Forelimb muscle (tissue), 1 donor: ENCODE measurements around the gene IL1R1. TPM values are rescaled to one million over a fixed set of nuclear protein-coding genes. Genes with fewer than 3 reads are reported as not detected.

Experiments used
- DNase-seq: peaks from one replicate; pipeline ENCODE4 v3.0.0-alpha.2; 2013; ENCODE audit warnings: low read depth
- polyA plus RNA-seq: library from polyadenylated mRNA; unstranded; fragments of 120-200 nt; gene quantifications from one replicate; pipeline ENCODE4 v1.2.1, GENCODE V29; 2013; ENCODE audit not compliant: insufficient read length

IL1R1 gene
- polyA plus RNA-seq, 1 donor: 8.4 TPM

GRCh38 chr2:102172745-102173144, 30.2 kb downstream of the IL1R1 start:
- DNase-seq: no peak

GRCh38 chr2:102176172-102176571, 33.6 kb downstream of the IL1R1 start:
- DNase-seq: no peak

DNA sequence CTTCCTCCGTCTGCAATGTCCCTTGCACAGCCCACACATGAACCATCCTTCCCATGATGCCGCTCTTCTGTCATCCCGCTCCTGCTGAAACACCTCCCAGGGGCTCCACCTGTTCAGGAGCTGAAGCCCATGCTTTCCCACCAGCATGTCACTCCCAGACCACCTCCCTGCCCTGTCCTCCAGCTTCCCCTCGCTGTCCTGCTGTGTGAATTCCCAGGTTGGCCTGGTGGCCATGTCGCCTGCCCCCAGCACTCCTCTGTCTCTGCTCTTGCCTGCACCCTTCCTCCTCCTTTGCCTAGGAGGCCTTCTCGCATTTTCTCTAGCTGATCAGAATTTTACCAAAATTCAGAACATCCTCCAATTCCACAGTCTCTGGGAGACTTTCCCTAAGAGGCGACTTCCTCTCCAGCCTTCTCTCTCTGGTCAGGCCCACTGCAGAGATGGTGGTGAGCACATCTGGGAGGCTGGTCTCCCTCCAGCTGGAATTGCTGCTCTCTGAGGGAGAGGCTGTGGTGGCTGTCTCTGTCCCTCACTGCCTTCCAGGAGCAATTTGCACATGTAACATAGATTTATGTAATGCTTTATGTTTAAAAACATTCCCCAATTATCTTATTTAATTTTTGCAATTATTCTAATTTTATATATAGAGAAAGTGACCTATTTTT, 35.4 kb downstream of the IL1R1 start:
- no peak for DNase-seq

DNA sequence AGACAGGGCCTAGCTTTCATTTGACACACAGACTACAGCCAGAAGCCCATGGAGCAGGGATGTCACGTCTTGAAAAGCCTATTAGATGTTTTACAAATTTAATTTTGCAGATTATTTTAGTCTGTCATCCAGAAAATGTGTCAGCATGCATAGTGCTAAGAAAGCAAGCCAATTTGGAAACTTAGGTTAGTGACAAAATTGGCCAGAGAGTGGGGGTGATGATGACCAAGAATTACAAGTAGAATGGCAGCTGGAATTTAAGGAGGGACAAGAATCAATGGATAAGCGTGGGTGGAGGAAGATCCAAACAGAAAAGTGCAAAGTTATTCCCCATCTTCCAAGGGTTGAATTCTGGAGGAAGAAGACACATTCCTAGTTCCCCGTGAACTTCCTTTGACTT, 36.5 kb downstream of the IL1R1 start:
- no peak for DNase-seq

- DNase-seq: no peak
These were observed 37.5 kb downstream of the IL1R1 start for GRCh38 chr2:102179788-102180686.

DNA sequence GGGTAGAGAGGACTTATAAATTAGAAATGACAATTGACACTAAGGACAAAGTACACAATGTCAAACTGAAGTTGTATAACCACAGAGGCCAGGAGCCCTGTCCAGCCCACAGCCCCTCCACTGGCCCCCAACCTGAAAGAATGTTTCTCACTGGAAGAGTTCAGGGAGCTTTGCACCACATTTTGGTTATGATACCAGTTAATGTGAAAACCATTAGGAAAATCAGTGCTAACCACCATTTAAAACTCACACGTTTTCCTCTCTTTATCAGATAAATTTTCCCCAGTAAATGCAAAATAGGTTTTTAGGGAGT, 38.1 kb downstream of the IL1R1 start:
- DNase-seq: no peak

DNA sequence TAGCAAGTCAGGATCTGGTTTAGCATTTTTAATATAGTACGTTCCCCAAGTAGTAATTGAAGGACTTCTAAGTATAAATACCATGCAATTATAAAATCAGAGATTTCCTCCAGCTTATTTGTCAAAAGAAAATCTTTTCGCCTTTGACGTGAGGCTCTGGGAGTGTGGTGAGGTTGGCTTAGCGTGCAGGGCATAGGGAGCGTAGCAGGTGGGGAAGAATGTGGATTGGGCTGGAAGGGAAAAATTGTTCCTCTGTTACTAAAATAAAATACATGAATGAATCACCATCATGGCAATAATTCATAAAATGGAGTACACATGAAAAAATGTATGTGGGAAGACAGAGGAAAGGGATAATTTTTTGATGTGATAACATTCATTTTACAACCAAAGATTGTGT, 38.8 kb downstream of the IL1R1 start:
- no peak for DNase-seq

DNA sequence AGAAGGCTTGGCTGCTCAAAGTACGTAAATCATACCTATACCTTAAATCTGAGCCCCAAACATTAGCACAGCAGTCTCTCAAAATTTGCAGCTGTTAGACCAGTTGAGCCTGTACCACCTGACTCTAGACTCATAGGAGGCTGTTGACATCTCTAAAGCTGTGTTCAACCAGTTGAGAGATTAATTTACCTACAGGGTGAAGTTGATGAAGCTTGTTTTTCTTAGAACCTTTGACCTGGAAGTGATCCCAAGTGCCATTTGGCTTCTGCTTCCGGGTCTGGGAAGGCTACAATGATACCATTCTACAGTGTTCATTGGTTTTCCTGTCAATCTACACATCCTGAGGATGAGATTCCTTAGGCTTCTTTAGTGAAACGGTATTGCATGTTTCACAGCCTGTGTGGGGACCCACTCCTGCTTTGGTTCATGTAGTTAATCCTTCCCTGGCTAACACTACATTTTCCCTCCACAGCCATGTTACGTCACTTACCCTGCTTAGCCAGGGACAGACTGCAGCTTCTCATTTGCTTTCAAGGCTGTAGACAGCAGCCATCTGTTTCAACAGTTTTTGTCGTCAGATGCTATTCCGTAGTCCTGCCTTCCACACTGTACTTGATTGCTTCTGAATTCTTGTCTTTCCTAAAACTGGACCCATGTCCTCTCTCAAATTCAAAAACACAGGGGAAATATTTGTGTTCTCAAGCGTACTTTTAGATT, 39.5 kb downstream of the IL1R1 start:
- no peak for DNase-seq

DNA sequence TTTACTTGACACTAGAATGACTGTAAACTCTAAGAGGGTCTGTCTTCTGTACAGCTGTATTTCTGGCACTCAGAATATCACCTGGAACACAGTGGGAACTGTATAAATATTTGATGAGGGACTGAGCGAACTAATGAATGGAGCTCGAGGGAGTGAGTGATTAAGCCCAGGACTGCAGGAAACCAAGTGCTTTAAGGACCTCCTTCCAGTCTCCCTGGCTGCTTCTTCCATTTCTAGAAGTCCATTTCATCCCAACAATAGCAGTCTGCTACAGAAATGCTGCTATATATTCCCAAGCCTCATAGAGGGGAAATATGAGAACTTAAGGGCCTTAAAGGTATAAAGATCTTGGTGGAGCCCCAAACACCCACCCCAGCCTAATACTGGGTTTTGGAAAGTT, 41.5 kb downstream of the IL1R1 start:
- no peak for DNase-seq

DNA sequence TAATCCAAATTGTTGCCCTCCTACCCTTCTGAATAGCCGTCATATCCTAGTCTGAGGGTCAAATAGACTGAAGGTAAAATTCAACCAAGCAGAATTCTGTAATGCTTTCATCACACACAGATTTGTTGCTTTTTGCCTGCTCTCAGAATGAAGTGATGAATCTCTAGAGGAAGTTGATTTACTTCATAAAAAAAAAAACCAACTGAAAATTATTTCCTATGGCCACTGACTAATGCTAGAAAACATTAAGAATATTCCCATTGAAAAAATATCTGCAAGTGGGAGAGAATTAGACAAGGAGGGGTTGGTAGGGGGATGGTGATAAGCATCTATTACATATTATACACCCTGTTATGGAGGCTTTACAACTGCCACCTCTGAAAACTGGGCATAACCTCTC, 42.0 kb downstream of the IL1R1 start:
- no peak for DNase-seq

DNA sequence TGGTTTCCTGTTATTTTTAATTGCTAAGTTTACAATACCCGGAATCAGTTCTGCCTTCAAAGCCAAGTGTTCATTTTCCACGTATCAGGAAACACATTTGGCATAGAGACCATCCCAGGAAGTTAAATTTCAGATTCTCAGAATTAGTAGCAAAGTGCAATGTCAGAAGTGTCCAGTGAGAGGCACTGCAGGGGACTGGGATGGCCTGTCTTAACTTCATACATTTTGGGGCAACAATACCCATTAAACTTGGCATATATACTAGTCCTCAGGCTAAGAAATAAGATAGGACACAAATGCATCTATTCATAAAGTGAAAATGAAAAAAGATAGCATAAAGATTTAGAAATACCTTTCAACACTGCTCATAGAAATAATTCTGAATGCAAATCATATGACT, 42.8 kb downstream of the IL1R1 start:
- DNase-seq: no peak

DNA sequence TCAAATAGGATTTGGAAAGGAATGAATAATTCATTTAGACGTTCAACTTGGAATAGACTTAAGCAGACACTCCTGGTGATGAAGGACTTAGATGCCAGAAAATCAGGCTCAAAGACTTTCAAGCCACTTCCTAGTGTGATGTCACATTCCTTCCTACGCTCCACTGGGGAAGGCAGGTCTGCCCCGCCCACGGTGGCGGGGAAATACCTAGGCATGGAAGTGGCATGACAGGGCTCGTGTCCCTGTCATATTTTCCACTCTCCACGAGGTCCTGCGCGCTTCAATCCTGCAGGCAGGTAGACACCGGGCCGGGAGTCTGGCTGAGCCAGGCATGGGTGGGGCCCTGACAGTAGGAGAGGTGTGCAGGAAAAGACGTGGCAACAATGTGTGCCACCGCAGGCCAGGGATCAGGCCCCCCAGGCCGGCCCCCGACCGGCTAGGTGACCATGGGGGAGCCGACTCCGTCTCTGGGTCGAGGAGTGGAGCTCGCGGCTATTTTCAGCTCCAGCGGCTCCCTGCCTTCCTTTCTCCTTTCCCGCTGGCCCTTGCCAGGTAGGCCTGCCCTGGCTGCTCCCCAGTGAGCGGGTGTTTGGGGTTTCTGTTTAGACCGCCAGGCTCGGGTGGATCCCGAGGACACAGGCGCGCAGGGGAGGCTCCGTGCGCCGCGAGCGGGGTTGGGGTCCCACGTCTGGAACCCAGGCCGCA, 44.4 kb downstream of the IL1R1 start, which contains the start of gene IL1RL2:
Gene IL1RL2, plus strand, starts transcription at position 233 of the 705 bp plus-strand sequence. CDS start 845 bp downstream, outside the sequence.
- DNase-seq: no peak

DNA sequence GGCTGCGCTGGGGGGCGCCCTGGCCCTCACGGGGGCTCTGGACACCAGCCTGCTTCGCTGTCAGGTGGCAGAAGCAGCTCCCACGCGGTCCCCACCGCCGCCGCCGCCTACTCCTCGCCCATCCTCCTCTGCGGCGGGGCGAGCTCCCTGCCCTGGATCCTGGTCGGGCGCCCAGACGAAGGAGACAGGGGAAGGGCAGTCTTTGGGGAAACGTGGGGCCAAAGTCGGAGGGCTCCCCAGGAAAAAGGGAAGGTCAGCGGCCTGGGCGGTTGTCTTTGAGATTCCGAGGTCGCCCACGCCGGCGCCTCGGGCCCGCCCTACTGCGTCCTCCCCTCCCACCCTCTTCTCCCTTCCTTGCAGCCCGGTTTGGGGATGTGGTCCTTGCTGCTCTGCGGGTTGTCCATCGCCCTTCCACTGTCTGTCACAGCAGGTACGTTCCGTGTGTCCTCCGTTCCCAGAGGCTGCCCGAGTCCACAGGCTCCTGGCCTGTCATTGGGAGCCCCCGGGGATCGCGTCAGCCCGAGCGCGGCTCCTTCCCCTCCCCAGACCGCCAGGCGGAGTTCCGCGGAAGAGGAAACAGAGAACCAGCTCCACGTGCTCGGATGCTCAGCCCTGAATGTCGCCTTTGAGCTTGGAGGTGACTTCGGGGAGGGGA, 45.1 kb downstream of the IL1R1 start:
- DNase-seq: no peak

DNA sequence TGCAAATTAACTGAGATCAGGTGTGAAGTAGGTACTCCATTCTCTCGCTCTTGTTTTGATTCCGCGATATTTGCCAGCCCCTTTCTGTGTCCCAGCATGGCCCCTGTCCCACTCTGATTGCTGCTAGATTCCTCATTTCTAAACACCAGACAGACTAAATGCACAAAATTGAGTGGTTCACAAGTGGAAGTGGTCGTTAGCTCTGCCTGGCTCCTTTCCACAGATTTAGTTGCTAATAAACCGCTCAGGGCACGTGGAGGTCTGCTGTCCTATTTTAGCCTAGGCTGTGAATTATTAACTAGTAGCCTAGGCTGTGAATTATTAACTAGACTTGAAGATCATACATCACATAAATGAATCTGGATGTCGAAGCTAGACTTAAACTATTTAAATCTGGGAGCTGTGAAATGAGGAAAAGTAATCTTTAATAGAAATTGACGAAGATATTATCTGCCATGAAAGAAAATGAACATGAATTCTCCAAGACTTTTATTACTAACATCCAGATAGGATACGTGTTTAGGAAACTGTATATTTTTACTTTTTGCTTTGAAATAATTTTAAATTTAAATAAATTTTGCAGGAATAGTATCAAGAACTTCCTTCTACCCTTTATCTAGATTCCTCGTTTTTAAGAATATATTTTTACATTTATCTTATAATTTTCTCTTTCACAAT, 48.0 kb downstream of the IL1R1 start:
- no peak for DNase-seq

GRCh38 chr2:102191501-102191900, 49.0 kb downstream of the IL1R1 start:
- no peak for DNase-seq

DNA sequence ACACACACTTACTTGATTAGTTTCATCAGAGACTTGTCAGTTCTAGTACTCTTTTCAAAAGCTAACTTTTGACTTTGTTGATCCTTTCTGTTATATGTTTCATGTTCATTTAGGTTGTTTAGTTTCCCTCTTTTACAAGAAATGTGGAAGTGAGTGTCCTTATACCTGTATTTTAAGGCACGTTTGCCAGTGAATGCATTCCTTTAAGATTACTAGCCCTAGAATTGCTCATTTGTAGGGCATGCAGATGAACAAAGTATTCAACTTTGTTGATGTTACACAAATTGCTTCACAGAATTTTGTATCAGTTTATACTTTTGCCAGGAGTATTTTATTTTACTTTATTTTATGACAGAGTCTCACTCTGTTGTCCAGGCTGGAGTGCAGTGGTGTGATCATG, 50.5 kb downstream of the IL1R1 start:
- DNase-seq: no peak

GRCh38 chr2:102194609-102195268, 52.2 kb downstream of the IL1R1 start:
- no peak for DNase-seq

- DNase-seq: no peak
These were observed 55.0 kb downstream of the IL1R1 start for GRCh38 chr2:102197389-102198137.

GRCh38 chr2:102200539-102200938, 58.0 kb downstream of the IL1R1 start:
- no peak for DNase-seq

GRCh38 chr2:102204638-102205037, 62.1 kb downstream of the IL1R1 start:
- DNase-seq: no peak
